ES-I3 (cell line): ENCODE measurements around the gene ANGPT4.
A peak's percentile ranks its signal among the peaks of the same experiment; 100 is the strongest.
"Not testable (repeated sequence)": the region's sequence is repeated elsewhere in the genome, so short reads cannot be mapped to it uniquely, and the experiment has no call there.

ENCODE experiments used
- H3K36me3 ChIP-seq: 2 replicates; pipeline ENCODE4 v1.6.1; 2013; ENCODE audit warnings: mild to moderate bottlenecking, low read length, control low read depth, moderate library complexity; ENCODE audit not compliant: insufficient read depth
- H3K4me1 ChIP-seq: 2 replicates; pipeline ENCODE4 v1.6.1; 2013; ENCODE audit warnings: mild to moderate bottlenecking, control low read depth, low read length; ENCODE audit not compliant: insufficient read depth
- H3K9ac ChIP-seq: 2 replicates; pipeline ENCODE4 v1.6.1; 2013; ENCODE audit warnings: low read depth, mild to moderate bottlenecking, low read length, moderate library complexity
- H3K9me3 ChIP-seq: 2 replicates; pipeline ENCODE4 v1.6.1; 2013; ENCODE audit warnings: mild to moderate bottlenecking, low read length, moderate library complexity; ENCODE audit not compliant: control insufficient read depth, insufficient read depth

The ANGPT4 gene

GRCh38 chr20:860891-861290 is 55.2 kb downstream of the ANGPT4 start:
- Histone ChIP-seq H3K4me1 (0 out of 2 replicates have a peak, but pooled peaks cover 4% of the 10 kb centered on the region), H3K9ac (no peak overlapping the region), H3K36me3 (no peaks in the 10 kb centered on the region), H3K9me3 (no peaks in the 10 kb centered on the region)

- Histone ChIP-seq H3K9ac (no peak overlapping the region), H3K9me3 (no peaks in the 10 kb centered on the region), H3K4me1 (peaks cover 4% of the 10 kb centered on the region; the same call in 1 of the 2 replicates), H3K36me3 (no peaks in the 10 kb centered on the region)
Measured at GRCh38 chr20:859751-860231, 56.3 kb downstream of the ANGPT4 start.

- Histone ChIP-seq H3K36me3 (no peaks in the 10 kb centered on the region), H3K9ac (no peak overlapping the region), H3K9me3 (no peaks in the 10 kb centered on the region), H3K4me1 (peaks cover 4% of the 10 kb centered on the region; the same call in 1 of the 2 replicates)
Measured at GRCh38 chr20:858011-858410, 58.1 kb downstream of the ANGPT4 start.

- no peaks in the 10 kb centered on the region for H3K9me3 ChIP-seq
- H3K4me1 ChIP-seq = peaks cover 4% of the 10 kb centered on the region; the same call in 1 of the 2 replicates
- no peak overlapping the region for H3K9ac ChIP-seq
- H3K36me3 ChIP-seq = no peaks in the 10 kb centered on the region
Measured at GRCh38 chr20:856361-856775, 59.8 kb downstream of the ANGPT4 start.

- Histone ChIP-seq H3K4me1 (peaks cover 4% of the 10 kb centered on the region; the same call in 1 of the 2 replicates), H3K9me3 (no peaks in the 10 kb centered on the region), H3K36me3 (no peaks in the 10 kb centered on the region), H3K9ac (no peak overlapping the region)
Measured at GRCh38 chr20:855466-856360, 60.4 kb downstream of the ANGPT4 start.

GRCh38 chr20:854601-855000 is 61.5 kb downstream of the ANGPT4 start:
- peaks cover 4% of the 10 kb centered on the region; the same call in 1 of the 2 replicates for H3K4me1 ChIP-seq
- H3K36me3 ChIP-seq = no peaks in the 10 kb centered on the region
- H3K9ac ChIP-seq = no peak overlapping the region
- no peaks in the 10 kb centered on the region; the same call in 1 of the 2 replicates for H3K9me3 ChIP-seq

- Histone ChIP-seq H3K4me1 (peaks cover 4% of the 10 kb centered on the region; the same call in 1 of the 2 replicates), H3K9me3 (no peaks in the 10 kb centered on the region; the same call in 1 of the 2 replicates), H3K9ac (no peak overlapping the region)
Measured at GRCh38 chr20:853406-853996, 62.6 kb downstream of the ANGPT4 start.

GRCh38 chr20:848731-849130 is 67.4 kb downstream of the ANGPT4 start:
- H3K9ac ChIP-seq = not testable (repeated sequence)

More at GRCh38 chr20:853406-853996, 62.6 kb downstream of the ANGPT4 start:
- H3K36me3 ChIP-seq = no peaks in the 10 kb centered on the region

GRCh38 chr20:848193-848592 is 67.9 kb downstream of the ANGPT4 start:
- no peak overlapping the region for H3K9ac ChIP-seq
- no peaks in the 10 kb centered on the region for H3K36me3 ChIP-seq
- peaks cover 17% of the 10 kb centered on the region for H3K4me1 ChIP-seq
- no peaks in the 10 kb centered on the region; the same call in 1 of the 2 replicates for H3K9me3 ChIP-seq

More at GRCh38 chr20:848731-849130, 67.4 kb downstream of the ANGPT4 start:
- H3K36me3 ChIP-seq, H3K9me3 ChIP-seq: not testable (repeated sequence)
- peaks cover 17% of the 10 kb centered on the region for H3K4me1 ChIP-seq

- Histone ChIP-seq H3K36me3 (no peaks in the 10 kb centered on the region), H3K4me1 (peaks cover 21% of the 10 kb centered on the region), H3K9me3 (no peaks in the 10 kb centered on the region; the same call in 1 of the 2 replicates), H3K9ac (no peak overlapping the region)
Measured at GRCh38 chr20:846894-847278, 69.2 kb downstream of the ANGPT4 start.

GRCh38 chr20:845941-846893 is 69.9 kb downstream of the ANGPT4 start:
- Histone ChIP-seq H3K36me3 (no peaks in the 10 kb centered on the region), H3K9me3 (no peaks in the 10 kb centered on the region; the same call in 1 of the 2 replicates), H3K9ac (peak overlapping the region; percentile 61), H3K4me1 (peaks cover 21% of the 10 kb centered on the region)

- peaks cover 21% of the 10 kb centered on the region for H3K4me1 ChIP-seq
- H3K36me3 ChIP-seq = no peaks in the 10 kb centered on the region
- H3K9ac ChIP-seq = peak overlapping the region; percentile 61; the same call in 1 of the 2 replicates
- H3K9me3 ChIP-seq = no peaks in the 10 kb centered on the region; the same call in 1 of the 2 replicates
Measured at GRCh38 chr20:845226-845868, 70.8 kb downstream of the ANGPT4 start.

GRCh38 chr20:844473-845225 is 71.5 kb downstream of the ANGPT4 start:
- Histone ChIP-seq H3K4me1 (peaks cover 21% of the 10 kb centered on the region), H3K36me3 (no peaks in the 10 kb centered on the region), H3K9me3 (no peaks in the 10 kb centered on the region), H3K9ac (peak overlapping the region; percentile 61; the same call in 1 of the 2 replicates)
